SJSA1 (cell line): ENCODE data around the gene EPG5. TPM values are rescaled to one million over a fixed set of nuclear protein-coding genes. Genes with fewer than 3 reads are reported as not detected.
A peak's percentile ranks its signal among the peaks of the same experiment; 100 is the strongest.
"Not testable (repeated sequence)": the region's sequence is repeated elsewhere in the genome, so short reads cannot be mapped to it uniquely, and the experiment has no call there.

ENCODE experiments used
- DNase-seq, 2 experiments: peaks; one replicate each; pipeline ENCODE4 v3.0.0-alpha.2; 2015 to 2020; ENCODE audit warnings: low spot score in 2 of 2, low read depth in 1 of 2
- H3K27ac ChIP-seq: fragments of 250-450 bp; sonication (Bioruptor Pico); 2 replicates; pipeline ENCODE4 v1.5.1; 2020; ENCODE audit warnings: mild to moderate bottlenecking, moderate library complexity
- H3K27me3 ChIP-seq: fragments of 250-450 bp; sonication (Bioruptor Pico); replicated peaks from 2 replicates; pipeline ENCODE4 v1.5.1; 2020; ENCODE audit warnings: mild to moderate bottlenecking, moderate library complexity
- H3K36me3 ChIP-seq: fragments of 250-450 bp; sonication (Bioruptor Pico); 2 replicates; pipeline ENCODE4 v1.5.1; 2020; ENCODE audit warnings: mild to moderate bottlenecking
- H3K4me1 ChIP-seq: fragments of 250-450 bp; sonication (Bioruptor Pico); replicated peaks from 2 replicates; pipeline ENCODE4 v1.6.1; 2021; ENCODE audit warnings: mild to moderate bottlenecking
- H3K4me3 ChIP-seq: fragments of 250-450 bp; sonication (Bioruptor Pico); 2 replicates; pipeline ENCODE4 v1.5.1; 2020; ENCODE audit warnings: mild to moderate bottlenecking
- H3K9me3 ChIP-seq: fragments of 250-450 bp; sonication (Bioruptor Pico); replicated peaks from 2 replicates; pipeline ENCODE4 v1.5.1; 2020; ENCODE audit warnings: mild to moderate bottlenecking
- total RNA-seq: library from RNA; depleted of rRNA; stranded (reverse); fragments of >200 nt; shearing (Covaris generic); gene quantifications from 2 replicates; pipeline ENCODE4 v1.2.3, GENCODE V29; 2014

Gene EPG5
- total RNA-seq, 1 experiment from 2014 or later, result 14.8 TPM

DNA sequence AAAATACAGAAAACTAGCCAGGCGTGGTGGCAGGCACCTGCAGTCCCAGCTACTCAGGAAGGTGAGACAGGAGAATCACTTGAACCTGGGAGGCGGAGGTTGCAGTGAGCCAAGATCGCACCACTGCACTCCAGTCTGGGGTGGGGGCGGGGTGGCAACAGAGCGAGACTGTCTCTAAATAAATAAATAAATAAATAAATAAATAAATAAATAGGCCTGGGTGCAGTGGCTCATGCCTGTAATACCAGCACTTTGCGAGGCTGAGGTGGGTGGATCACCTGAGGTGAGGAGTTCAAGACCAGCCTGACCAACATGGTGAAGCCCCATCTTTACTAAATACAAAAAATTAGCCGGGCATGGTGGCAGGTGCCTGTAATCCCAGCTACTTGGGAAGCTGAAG lies 7.6 kb downstream of the EPG5 start:
- Histone ChIP-seq H3K36me3 (peaks cover 28% of the 10 kb centered on the region), H3K4me1 (peaks cover 32% of the 10 kb centered on the region)
- DNase-seq, H3K27ac ChIP-seq, H3K9me3 ChIP-seq, H3K27me3 ChIP-seq, H3K4me3 ChIP-seq: not testable (repeated sequence)

DNA sequence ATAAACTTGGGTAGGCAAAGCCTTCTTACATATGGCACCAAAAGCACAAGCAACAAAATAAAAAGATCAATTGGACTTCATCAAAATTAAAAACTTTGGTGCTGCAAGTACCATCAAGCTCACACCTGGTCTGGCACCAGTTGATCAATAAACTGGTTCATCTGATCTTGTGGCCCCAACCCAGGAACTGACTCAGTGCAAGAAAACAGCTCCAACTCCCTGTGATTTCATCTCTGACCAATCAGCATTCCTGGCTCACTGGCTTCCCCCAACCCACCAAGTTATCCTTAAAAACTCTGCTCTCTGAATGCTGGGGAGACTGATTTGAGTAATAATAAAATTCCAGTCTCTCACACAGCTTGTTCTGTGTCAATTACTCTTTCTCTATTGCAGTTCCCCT lies 8.4 kb downstream of the EPG5 start:
- no peak overlapping the region for H3K4me3 ChIP-seq
- peaks cover 38% of the 10 kb centered on the region for H3K4me1 ChIP-seq
- no peaks in the 10 kb centered on the region for H3K9me3 ChIP-seq
- H3K36me3 ChIP-seq, result peaks cover 29% of the 10 kb centered on the region
- H3K27ac ChIP-seq, result no peak overlapping the region
- no peaks in the 10 kb centered on the region for H3K27me3 ChIP-seq
- no peak for DNase-seq

DNA sequence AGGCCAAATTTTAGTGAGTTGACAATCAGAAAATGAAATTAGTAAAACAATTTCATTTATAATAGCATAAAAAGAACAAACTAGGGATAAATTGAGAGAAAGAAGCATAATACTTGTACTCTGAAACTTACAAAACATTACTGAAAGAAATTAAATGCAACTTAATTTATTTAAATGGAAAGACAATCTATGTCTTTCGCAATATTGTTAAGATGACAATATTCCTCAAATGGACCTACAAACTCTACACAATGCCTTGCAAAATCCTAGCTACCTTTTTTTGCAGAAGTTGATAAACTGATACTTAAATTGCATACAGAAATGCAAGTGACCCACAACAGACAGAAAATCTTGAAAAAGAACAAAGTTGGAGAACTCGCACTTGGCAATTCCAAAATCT lies 9.1 kb downstream of the EPG5 start:
- Histone ChIP-seq H3K4me1 (peaks cover 38% of the 10 kb centered on the region), H3K27ac (no peak overlapping the region), H3K27me3 (no peaks in the 10 kb centered on the region), H3K36me3 (peaks cover 36% of the 10 kb centered on the region), H3K9me3 (no peaks in the 10 kb centered on the region), H3K4me3 (no peak overlapping the region)
- DNase-seq, result no peak

DNA sequence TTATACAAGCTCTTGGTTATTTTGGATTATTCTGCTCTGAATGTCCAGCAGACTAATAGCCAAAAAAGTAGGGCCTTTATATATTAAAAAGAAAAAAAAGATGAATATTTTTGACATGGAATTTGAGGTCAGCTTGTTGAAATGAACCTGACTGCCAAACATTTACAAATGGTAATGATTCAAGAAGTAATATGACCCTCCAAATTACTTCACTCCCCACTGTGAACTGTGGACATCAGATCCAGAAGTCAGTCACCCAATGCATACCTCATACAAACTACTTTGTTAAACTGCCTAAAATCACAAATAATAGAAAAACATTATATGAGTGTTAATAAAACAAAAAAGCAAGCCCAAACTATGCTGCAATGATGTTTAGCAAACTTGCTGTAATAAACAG lies 10.0 kb downstream of the EPG5 start:
- no peaks in the 10 kb centered on the region for H3K9me3 ChIP-seq
- no peak overlapping the region for H3K27ac ChIP-seq
- no peaks in the 10 kb centered on the region for H3K27me3 ChIP-seq
- H3K4me3 ChIP-seq, result no peak overlapping the region
- H3K36me3 ChIP-seq, result peaks cover 42% of the 10 kb centered on the region
- H3K4me1 ChIP-seq, result peaks cover 33% of the 10 kb centered on the region
- DNase-seq, result no peak

DNA sequence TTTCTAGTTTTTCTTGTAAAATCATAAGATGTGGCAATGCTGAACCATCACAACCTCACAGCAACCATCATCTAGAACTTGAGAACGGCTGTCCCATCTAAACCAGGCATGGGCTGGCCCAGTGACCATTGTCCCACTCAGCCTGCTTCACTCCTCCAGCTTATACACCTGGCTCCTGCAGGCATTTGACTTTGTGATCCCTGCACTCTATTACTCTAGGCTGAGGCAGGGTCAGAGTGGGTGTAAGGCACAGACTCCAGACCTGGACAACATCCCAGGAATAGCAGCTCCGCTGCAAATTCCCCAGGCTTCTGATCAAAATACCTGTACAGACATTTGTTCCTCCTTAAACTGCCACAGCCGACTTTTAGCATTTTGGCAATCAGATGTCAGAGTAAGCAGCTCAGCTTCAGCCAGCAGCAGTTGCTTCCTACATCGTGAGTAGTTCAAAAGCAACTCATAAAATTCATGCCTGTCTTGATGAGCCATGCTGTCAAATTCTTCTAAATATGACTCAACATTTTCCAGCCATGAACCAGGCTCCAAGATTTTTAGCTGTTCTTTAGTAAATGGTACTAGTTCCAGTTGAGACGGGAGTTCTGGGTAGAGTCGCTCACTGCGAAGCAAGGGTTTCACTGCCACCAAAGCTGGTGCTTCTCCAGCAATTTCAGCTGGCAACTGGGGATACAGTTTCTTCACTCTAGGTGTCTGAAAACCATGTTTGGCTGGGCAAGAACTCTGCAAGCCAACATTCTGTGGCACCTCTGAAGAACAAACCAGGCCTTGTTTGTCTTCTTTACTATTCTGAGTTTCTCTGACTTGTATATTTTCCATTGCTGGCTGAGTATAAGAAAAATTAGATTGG lies 12.8 kb downstream of the EPG5 start:
- Histone ChIP-seq H3K27me3 (no peaks in the 10 kb centered on the region), H3K27ac (peak overlapping the region; percentile 77), H3K4me1 (peaks cover 47% of the 10 kb centered on the region), H3K4me3 (no peak overlapping the region), H3K9me3 (no peaks in the 10 kb centered on the region; the same call in 1 of the 2 replicates), H3K36me3 (peaks cover 59% of the 10 kb centered on the region)
- DNase-seq, result peak; percentile 65 to 72

DNA sequence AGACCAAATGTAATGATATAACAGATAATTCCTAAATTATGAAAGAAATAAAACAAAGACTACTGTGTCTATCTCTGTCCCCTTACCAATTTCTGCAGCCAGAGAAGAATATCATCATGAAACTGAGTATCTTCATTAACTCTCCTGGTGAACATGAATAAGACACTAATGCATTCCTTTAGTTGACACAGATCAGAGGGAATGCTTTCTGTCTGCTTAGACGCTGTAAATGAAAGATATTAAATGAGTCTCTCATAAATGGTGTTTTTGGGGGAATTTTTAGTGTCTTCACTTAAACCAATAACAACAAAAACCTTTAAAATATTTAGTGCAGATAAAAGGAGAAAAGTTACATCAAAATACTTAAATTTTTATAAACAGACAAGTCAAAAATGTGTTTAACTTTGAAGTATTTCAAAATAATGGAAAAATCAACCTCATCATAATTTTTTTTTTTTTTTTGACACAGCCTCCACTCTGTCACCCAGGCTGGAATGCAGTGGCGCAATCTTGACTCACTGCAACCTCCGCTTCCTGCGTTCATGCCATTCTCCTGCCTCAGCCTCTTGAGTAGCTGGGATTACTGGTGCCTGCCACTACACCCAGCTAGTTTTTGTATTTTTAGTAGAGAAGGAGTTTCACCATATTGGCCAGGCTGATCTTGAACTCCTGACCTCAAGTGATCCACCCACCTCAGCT lies 16.0 kb downstream of the EPG5 start:
- peaks cover 85% of the 10 kb centered on the region for H3K36me3 ChIP-seq

DNA sequence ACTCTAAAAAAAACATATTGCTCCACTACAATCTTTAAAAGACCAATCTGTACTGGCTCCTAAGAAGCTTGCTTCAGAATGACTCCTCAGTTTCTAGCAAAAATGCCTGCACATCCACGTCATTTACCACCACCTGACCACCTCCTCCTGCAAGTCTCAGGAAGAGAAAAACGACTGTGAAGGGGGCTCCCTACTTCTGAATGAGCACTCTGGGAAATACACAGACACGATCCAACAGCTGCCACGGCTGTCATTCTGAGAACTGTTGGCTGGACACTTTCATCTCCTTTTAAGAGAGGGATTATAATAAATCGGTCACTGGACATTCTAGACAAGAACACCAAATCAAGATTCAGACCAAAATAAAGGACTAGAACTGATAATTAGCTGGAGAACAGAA lies 21.5 kb downstream of the EPG5 start:
- no peaks in the 10 kb centered on the region for H3K9me3 ChIP-seq
- H3K27ac ChIP-seq, result no peak overlapping the region
- no peaks in the 10 kb centered on the region for H3K27me3 ChIP-seq
- peaks cover 90% of the 10 kb centered on the region for H3K36me3 ChIP-seq
- no peak overlapping the region for H3K4me3 ChIP-seq
- DNase-seq, result no peak
- H3K4me1 ChIP-seq, result peaks cover 17% of the 10 kb centered on the region

More for the DNA sequence above, 16.0 kb downstream of the EPG5 start:
- H3K27ac ChIP-seq, result peak overlapping the region; percentile 92
- peaks cover 47% of the 10 kb centered on the region for H3K4me1 ChIP-seq
- H3K27me3 ChIP-seq, result no peaks in the 10 kb centered on the region
- DNase-seq, result peak; percentile 74 to 88
- no peaks in the 10 kb centered on the region; the same call in 1 of the 2 replicates for H3K9me3 ChIP-seq
- no peak overlapping the region for H3K4me3 ChIP-seq

DNA sequence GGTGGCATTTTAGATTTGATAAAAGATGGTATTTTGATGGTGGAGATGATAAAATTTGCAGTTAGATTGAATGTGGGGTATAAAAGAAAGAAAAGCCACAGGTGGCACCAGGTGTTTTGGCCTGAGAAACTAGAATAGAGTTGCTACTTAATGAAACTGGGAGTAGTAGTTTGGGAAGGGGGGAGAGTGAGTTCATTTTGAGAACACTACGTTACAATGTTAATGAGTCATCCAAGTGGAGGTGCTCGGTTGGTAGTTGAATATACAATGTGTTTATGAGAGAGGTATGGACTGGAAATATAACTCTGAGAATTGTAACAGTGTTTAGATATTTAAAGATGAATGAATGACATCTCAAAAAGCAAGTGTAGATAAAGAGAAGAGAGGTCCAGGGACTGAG lies 26.4 kb downstream of the EPG5 start:
- peaks cover 73% of the 10 kb centered on the region for H3K36me3 ChIP-seq
- H3K4me3 ChIP-seq, result no peak overlapping the region
- peaks cover 17% of the 10 kb centered on the region for H3K4me1 ChIP-seq
- H3K27me3 ChIP-seq, result no peaks in the 10 kb centered on the region
- H3K9me3 ChIP-seq, result no peaks in the 10 kb centered on the region
- H3K27ac ChIP-seq, result no peak overlapping the region
- no peak for DNase-seq

DNA sequence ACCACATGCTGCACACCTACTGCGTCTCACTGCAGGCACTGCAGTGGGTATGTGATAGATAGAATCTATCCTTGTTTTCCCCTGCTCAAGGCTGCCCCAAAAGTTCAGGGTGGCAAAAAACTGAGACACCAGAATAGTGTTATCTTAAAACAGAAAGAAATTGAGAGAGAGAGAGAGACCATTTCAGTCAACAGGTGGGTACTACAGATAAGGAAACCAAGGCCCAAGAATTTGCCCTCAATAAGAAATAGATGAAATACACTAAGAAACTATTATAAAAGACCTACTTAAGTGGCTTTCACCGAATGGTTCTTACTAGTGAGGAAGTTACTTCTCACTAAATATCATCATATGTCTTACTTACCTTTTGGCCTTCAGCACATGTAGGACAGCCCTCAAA lies 27.9 kb downstream of the EPG5 start:
- Histone ChIP-seq H3K4me1 (peaks cover 18% of the 10 kb centered on the region), H3K27ac (no peak overlapping the region), H3K4me3 (no peak overlapping the region), H3K27me3 (no peaks in the 10 kb centered on the region), H3K9me3 (no peaks in the 10 kb centered on the region), H3K36me3 (peaks cover 73% of the 10 kb centered on the region)
- DNase-seq, result no peak

DNA sequence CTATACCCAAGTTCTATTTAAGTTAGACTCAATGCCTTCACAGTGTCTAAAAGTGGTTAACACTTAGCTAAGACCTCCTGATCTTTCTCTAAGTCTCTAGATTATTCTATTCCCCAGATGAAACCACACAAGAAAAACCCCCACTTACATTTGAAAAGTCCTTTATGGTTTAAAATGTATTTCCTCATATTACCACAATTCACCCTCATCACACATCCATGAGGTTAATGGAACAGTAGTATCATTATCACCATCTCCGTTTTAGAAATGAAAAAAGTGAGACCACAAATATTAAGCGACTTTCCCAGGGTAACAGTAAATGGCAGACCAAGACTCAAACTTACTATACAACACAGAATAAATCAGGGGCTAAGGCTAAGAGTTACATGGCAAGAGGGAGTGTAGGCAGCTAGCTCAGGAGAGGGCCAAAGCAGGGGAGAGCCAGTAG lies 28.6 kb downstream of the EPG5 start:
- no peak for DNase-seq
- peaks cover 70% of the 10 kb centered on the region for H3K36me3 ChIP-seq
- H3K4me3 ChIP-seq, result no peak overlapping the region
- H3K4me1 ChIP-seq, result peaks cover 18% of the 10 kb centered on the region
- no peak overlapping the region for H3K27ac ChIP-seq
- H3K27me3 ChIP-seq, result no peaks in the 10 kb centered on the region
- H3K9me3 ChIP-seq, result no peaks in the 10 kb centered on the region

DNA sequence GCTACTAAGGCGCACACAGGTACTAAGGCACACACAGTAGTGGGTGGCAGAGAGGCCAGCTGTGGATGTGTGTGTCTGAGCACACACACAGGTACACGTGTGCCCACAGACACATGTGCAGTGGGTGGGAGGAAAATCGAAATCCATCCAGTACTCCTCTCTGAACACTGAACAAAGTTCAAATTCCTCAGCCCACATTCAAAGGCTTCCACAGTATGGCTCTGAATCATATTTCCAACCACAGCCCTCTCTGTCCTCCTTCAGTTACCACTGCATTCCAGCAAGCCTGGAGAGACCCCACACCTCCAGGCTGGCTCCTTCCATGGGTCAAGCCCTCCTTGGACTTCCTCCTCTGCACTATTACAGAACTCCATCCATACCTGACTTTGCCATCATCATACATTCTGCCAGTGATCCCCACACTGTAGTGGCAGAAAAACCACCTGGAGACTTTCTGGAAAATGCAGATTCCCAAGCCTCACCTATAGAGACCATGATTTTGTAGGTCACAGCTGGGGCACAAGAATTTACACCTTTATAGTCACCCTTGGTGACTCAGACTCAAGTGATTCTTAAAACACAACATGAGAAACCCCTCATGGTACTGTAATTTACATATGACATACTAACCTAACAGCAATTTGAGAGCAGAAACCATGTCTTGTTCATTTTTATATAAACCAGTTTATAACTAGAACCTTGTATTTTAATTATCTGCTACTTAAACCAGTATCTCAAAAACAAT lies 31.4 kb downstream of the EPG5 start:
- no peaks in the 10 kb centered on the region for H3K27me3 ChIP-seq
- peak in 1 of 2 experiments; percentile 28 for DNase-seq
- H3K9me3 ChIP-seq, result no peaks in the 10 kb centered on the region
- no peak overlapping the region for H3K4me3 ChIP-seq
- H3K36me3 ChIP-seq, result peaks cover 57% of the 10 kb centered on the region
- peaks cover 7% of the 10 kb centered on the region for H3K4me1 ChIP-seq
- H3K27ac ChIP-seq, result no peak overlapping the region

DNA sequence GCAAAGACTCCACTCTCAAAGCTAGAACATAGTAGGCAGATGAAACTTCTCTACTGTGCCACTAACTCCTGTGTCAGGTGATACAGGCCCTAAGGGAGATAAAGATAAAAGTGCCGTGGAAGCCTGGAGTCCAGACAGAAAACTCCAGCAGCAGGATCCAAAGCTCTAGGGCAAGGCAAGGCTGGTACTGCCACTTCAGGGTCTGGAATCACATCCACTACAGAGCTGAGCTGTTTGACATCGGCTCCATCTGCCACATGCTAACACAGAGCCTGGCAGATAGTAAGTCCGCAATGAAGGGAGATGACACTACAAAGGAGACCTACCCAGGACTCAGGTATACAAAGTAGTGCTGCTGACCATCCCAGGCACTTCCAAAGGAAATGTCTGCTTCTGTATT lies 34.4 kb downstream of the EPG5 start:
- Histone ChIP-seq H3K9me3 (no peaks in the 10 kb centered on the region), H3K27me3 (no peaks in the 10 kb centered on the region), H3K36me3 (peaks cover 58% of the 10 kb centered on the region), H3K27ac (no peak overlapping the region), H3K4me3 (no peak overlapping the region), H3K4me1 (peaks cover 5% of the 10 kb centered on the region)
- no peak for DNase-seq

DNA sequence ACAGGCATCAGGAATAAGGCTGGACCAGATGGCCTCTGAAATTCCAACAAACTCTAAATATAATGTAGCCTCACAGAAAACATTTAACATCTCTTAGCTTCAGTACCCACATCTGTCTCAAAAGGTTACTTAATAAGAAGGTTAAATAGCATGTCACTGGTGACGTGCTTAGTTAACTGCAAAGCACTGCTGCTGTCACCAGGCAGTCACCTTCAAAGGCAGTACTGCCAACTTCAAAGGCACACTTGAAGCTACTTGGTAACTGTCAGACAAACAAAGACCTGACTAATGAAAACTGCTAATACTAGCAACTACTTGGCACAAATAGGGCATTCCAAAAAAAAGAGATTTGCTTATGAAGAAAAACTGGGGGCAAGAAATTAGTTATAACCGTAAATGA lies 36.2 kb downstream of the EPG5 start:
- no peaks in the 10 kb centered on the region for H3K9me3 ChIP-seq
- no peaks in the 10 kb centered on the region for H3K27me3 ChIP-seq
- no peak for DNase-seq
- peaks cover 61% of the 10 kb centered on the region for H3K36me3 ChIP-seq
- no peak overlapping the region for H3K4me3 ChIP-seq
- no peak overlapping the region for H3K27ac ChIP-seq
- H3K4me1 ChIP-seq, result peaks cover 4% of the 10 kb centered on the region

DNA sequence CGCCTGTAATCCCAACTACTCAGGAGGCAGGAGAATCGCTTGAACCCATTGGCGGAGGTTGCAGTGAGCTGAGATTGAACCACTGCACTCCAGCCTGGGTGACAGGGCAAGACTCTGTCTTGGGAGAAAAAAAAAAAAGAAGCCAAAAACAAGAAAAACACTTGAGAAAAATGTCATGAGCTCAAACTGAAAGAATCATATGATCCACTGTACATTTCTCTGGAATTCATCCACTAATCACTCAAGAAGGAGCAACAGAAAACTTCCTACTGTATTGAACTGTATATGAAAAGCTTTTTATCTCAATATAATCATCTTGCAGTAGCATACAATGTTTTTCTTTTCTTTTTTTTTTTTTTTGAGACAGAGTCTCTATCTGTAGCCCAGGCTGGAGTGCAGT lies 40.4 kb downstream of the EPG5 start:
- Histone ChIP-seq H3K27ac (no peak overlapping the region), H3K9me3 (no peaks in the 10 kb centered on the region), H3K36me3 (peaks cover 79% of the 10 kb centered on the region), H3K4me3 (no peak overlapping the region), H3K27me3 (no peaks in the 10 kb centered on the region), H3K4me1 (no peaks in the 10 kb centered on the region)
- no peak for DNase-seq
